SK-N-MC (cell line): ENCODE data around the gene PLA2G1B.
"Not testable (repeated sequence)": the region's sequence is repeated elsewhere in the genome, so short reads cannot be mapped to it uniquely, and the experiment has no call there.

Experiments
- DNase-seq: peaks from one replicate; pipeline ENCODE4 v3.0.0-alpha.2; 2011; ENCODE audit warnings: low read depth, low spot score
- H3K27ac ChIP-seq: fragments of 200-600 bp; sonication (generic); 2 replicates; pipeline ENCODE4 v1.5.1; 2016; ENCODE audit warnings: mixed run types
- H3K36me3 ChIP-seq: fragments of 200-600 bp; sonication (generic); 2 replicates; pipeline ENCODE4 v1.6.1; 2017; ENCODE audit warnings: antibody characterized with exemption, low read length, mixed read lengths; ENCODE audit not compliant: insufficient read depth
- H3K4me3 ChIP-seq: fragments of 200-600 bp; sonication (generic); 2 replicates; pipeline ENCODE4 v1.5.1; 2016
- H3K9ac ChIP-seq: fragments of 200-600 bp; sonication (generic); 2 replicates; pipeline ENCODE4 v1.8.0; 2017; ENCODE audit warnings: mixed run types, mixed read lengths; ENCODE audit not compliant: insufficient read length
- H3K9me3 ChIP-seq: fragments of 200-600 bp; sonication (generic); 2 replicates; pipeline ENCODE4 v1.6.1; 2017; ENCODE audit warnings: low read depth, mild to moderate bottlenecking, antibody characterized with exemption, low read length, moderate library complexity, mixed read lengths
- EZH2 ChIP-seq: fragments of 200-600 bp; sonication (generic); IDR thresholded peaks from one replicate; pipeline ENCODE4 v1.6.1; 2017; ENCODE audit warnings: antibody characterized with exemption
- FOXP2 ChIP-seq: optimal IDR thresholded peaks from 2 replicates; pipeline ENCODE3; 2011; ENCODE audit warnings: mild to moderate bottlenecking, moderate library complexity; ENCODE audit not compliant: insufficient read depth; ENCODE audit errors: extremely low read length, control extremely low read depth
- POLR2AphosphoS5 ChIP-seq: IDR thresholded peaks from 2 replicates; pipeline ENCODE4 v1.6.1; 2012; ENCODE audit warnings: mild to moderate bottlenecking, low read depth, low read length, borderline replicate concordance

Gene PLA2G1B

GRCh38 chr12:120339256-120339655, 11.7 kb upstream of the PLA2G1B start:
- Histone ChIP-seq H3K9me3 (peaks cover 3% of the 10 kb centered on the region; the same call in 1 of the 2 replicates), H3K36me3 (no peaks in the 10 kb centered on the region), H3K27ac (no peak overlapping the region), H3K4me3 (no peak overlapping the region), H3K9ac (no peak overlapping the region)
- DNase-seq, result no peak
- TF ChIP-seq FOXP2 (no peak), POLR2AphosphoS5 (no peak), EZH2 (no peak)

- H3K36me3 ChIP-seq, result no peaks in the 10 kb centered on the region
- no peak for DNase-seq
- H3K9ac ChIP-seq, result no peak overlapping the region
- TF ChIP-seq FOXP2 (no peak), EZH2 (no peak), POLR2AphosphoS5 (no peak)
- H3K9me3 ChIP-seq, result peaks cover 3% of the 10 kb centered on the region; the same call in 1 of the 2 replicates
- no peak overlapping the region for H3K4me3 ChIP-seq
- H3K27ac ChIP-seq, result no peak overlapping the region
These were observed 10.2 kb upstream of the PLA2G1B start for GRCh38 chr12:120337730-120338129.

GRCh38 chr12:120336392-120336791, 8.8 kb upstream of the PLA2G1B start:
- H3K36me3 ChIP-seq, H3K27ac ChIP-seq: not testable (repeated sequence)

GRCh38 chr12:120335447-120335846, 7.9 kb upstream of the PLA2G1B start:
- not testable (repeated sequence) for H3K27ac ChIP-seq, DNase-seq, H3K9me3 ChIP-seq, H3K9ac ChIP-seq, H3K4me3 ChIP-seq, H3K36me3 ChIP-seq

More at GRCh38 chr12:120336392-120336791, 8.8 kb upstream of the PLA2G1B start:
- H3K9ac ChIP-seq, DNase-seq, H3K9me3 ChIP-seq, H3K4me3 ChIP-seq: not testable (repeated sequence)

- H3K27ac ChIP-seq, result no peak overlapping the region
- peaks cover 3% of the 10 kb centered on the region; the same call in 1 of the 2 replicates for H3K9me3 ChIP-seq
- TF ChIP-seq POLR2AphosphoS5 (no peak), FOXP2 (no peak)
- no peak overlapping the region for H3K4me3 ChIP-seq
- no peaks in the 10 kb centered on the region for H3K36me3 ChIP-seq
- no peak overlapping the region for H3K9ac ChIP-seq
- DNase-seq, result no peak
These were observed 4.9 kb upstream of the PLA2G1B start for GRCh38 chr12:120332523-120332922.

GRCh38 chr12:120332041-120332440, 4.5 kb upstream of the PLA2G1B start:
- no peak for DNase-seq
- TF ChIP-seq EZH2 (no peak), FOXP2 (no peak), POLR2AphosphoS5 (no peak)
- Histone ChIP-seq H3K4me3 (no peak overlapping the region), H3K9me3 (peaks cover 3% of the 10 kb centered on the region; the same call in 1 of the 2 replicates), H3K27ac (no peak overlapping the region), H3K36me3 (no peaks in the 10 kb centered on the region), H3K9ac (no peak overlapping the region)

GRCh38 chr12:120331390-120331789, 3.8 kb upstream of the PLA2G1B start:
- H3K36me3 ChIP-seq, result no peaks in the 10 kb centered on the region
- no peak overlapping the region for H3K4me3 ChIP-seq
- no peak overlapping the region for H3K9ac ChIP-seq
- no peak for DNase-seq
- no peaks in the 10 kb centered on the region for H3K9me3 ChIP-seq
- TF ChIP-seq POLR2AphosphoS5 (no peak), FOXP2 (no peak), EZH2 (no peak)
- no peak overlapping the region for H3K27ac ChIP-seq

GRCh38 chr12:120328228-120328627, 649 bp upstream of the PLA2G1B start:
- DNase-seq, result no peak
- TF ChIP-seq EZH2 (no peak), FOXP2 (no peak), POLR2AphosphoS5 (no peak)
- H3K27ac ChIP-seq, result no peak overlapping the region

GRCh38 chr12:120324841-120325417, 2.6 kb downstream of the PLA2G1B start:
- TF ChIP-seq POLR2AphosphoS5, result no peak
- TF ChIP-seq FOXP2, result no peak
- no peak for TF ChIP-seq EZH2
- H3K9me3 ChIP-seq, result no peaks in the 10 kb centered on the region
- peak overlapping the region; percentile 89; the same call in 1 of the 2 replicates for H3K4me3 ChIP-seq
- H3K27ac ChIP-seq, result no peak overlapping the region
- no peaks in the 10 kb centered on the region for H3K36me3 ChIP-seq
- no peak for DNase-seq
- no peak overlapping the region for H3K9ac ChIP-seq

More at GRCh38 chr12:120328228-120328627, 649 bp upstream of the PLA2G1B start:
- Histone ChIP-seq H3K9ac (no peak overlapping the region), H3K9me3 (no peaks in the 10 kb centered on the region), H3K4me3 (no peak overlapping the region), H3K36me3 (no peaks in the 10 kb centered on the region)

GRCh38 chr12:120323772-120324171, 3.8 kb downstream of the PLA2G1B start:
- no peak overlapping the region for H3K4me3 ChIP-seq
- no peak overlapping the region for H3K9ac ChIP-seq
- no peak for TF ChIP-seq EZH2
- TF ChIP-seq FOXP2, result no peak
- TF ChIP-seq POLR2AphosphoS5, result no peak
- no peaks in the 10 kb centered on the region for H3K9me3 ChIP-seq
- no peaks in the 10 kb centered on the region for H3K36me3 ChIP-seq
- DNase-seq, result no peak
- H3K27ac ChIP-seq, result no peak overlapping the region
